OCI-LY7 (cell line): ENCODE data around the gene SHOX. TPM values are rescaled to one million over a fixed set of nuclear protein-coding genes. Genes with fewer than 3 reads are reported as not detected.
"Not testable (repeated sequence)": the region's sequence is repeated elsewhere in the genome, so short reads cannot be mapped to it uniquely, and the experiment has no call there.

ENCODE experiments used
- BruUV-seq: library from RNA; stranded (reverse); fragments of 400-500 nt; replicated peaks from 2 replicates; lab custom pipeline; 2021; lab: Mats Ljungman, UMichigan
- CTCF ChIA-PET: fragments of 300-600 bp; sonication (Branson Sonifier 250); formaldehyde crosslinking; loops from one replicate; lab custom pipeline; 2022; ENCODE audit warnings: antibody characterized with exemption; ENCODE audit not compliant: unreplicated experiment; lab: Charles Lee
- POLR2A ChIA-PET: fragments of 300-600 bp; sonication (Branson Sonifier 250); formaldehyde crosslinking; loops from one replicate; lab custom pipeline; 2022; ENCODE audit warnings: antibody characterized with exemption; lab: Charles Lee
- DNase-seq: peaks from one replicate; pipeline ENCODE4 v3.0.0-alpha.2; 2015; ENCODE audit warnings: low spot score
- H2AFZ ChIP-seq: fragments of 200-600 bp; sonication (generic), shearing (Covaris generic); 2 replicates; pipeline ENCODE4 v1.6.1; 2014; ENCODE audit warnings: mild to moderate bottlenecking, antibody characterized with exemption, low read length, moderate library complexity
- H3K27ac ChIP-seq: fragments of 200-600 bp; sonication (generic); 2 replicates; pipeline ENCODE4 v1.5.1; 2014; ENCODE audit warnings: mixed run types, low read depth, mild to moderate bottlenecking, moderate library complexity, low read length, inconsistent platforms; ENCODE audit not compliant: poor library complexity, severe bottlenecking
- H3K36me3 ChIP-seq: fragments of 200-600 bp; sonication (generic); 2 replicates; pipeline ENCODE4 v1.6.1; 2014; ENCODE audit warnings: mild to moderate bottlenecking, antibody characterized with exemption, low read length, moderate library complexity, mixed read lengths; ENCODE audit not compliant: insufficient read depth
- H3K4me1 ChIP-seq: fragments of 200-600 bp; sonication (generic); 2 replicates; pipeline ENCODE4 v1.5.1; 2014; ENCODE audit warnings: mild to moderate bottlenecking, low read length; ENCODE audit not compliant: insufficient read depth, poor library complexity, severe bottlenecking
- H3K4me2 ChIP-seq: fragments of 200-600 bp; sonication (generic); 2 replicates; pipeline ENCODE4 v1.6.1; 2014; ENCODE audit warnings: mild to moderate bottlenecking, low read length
- H3K4me3 ChIP-seq: fragments of 200-600 bp; sonication (generic); 2 replicates; pipeline ENCODE4 v1.5.1; 2014; ENCODE audit warnings: mild to moderate bottlenecking, low read depth, low read length; ENCODE audit not compliant: poor library complexity, severe bottlenecking
- H3K79me2 ChIP-seq: fragments of 200-600 bp; sonication (generic); 2 replicates; pipeline ENCODE4 v1.6.1; 2016; ENCODE audit warnings: low read depth, mild to moderate bottlenecking, low read length, moderate library complexity, mixed read lengths; ENCODE audit not compliant: insufficient read depth
- H3K9me2 ChIP-seq: fragments of 200-600 bp; sonication (generic); 2 replicates; pipeline ENCODE4 v1.6.1; 2016; ENCODE audit warnings: mild to moderate bottlenecking, low read length, mixed read lengths; ENCODE audit not compliant: insufficient read depth
- H3K9me3 ChIP-seq: fragments of 200-600 bp; sonication (generic); 2 replicates; pipeline ENCODE4 v1.6.1; 2014; ENCODE audit warnings: mild to moderate bottlenecking, mixed run types, low read length, mixed read lengths
- H4K20me1 ChIP-seq: fragments of 200-600 bp; sonication (generic); 2 replicates; pipeline ENCODE4 v1.6.1; 2014; ENCODE audit warnings: mild to moderate bottlenecking, antibody characterized with exemption, low read length, moderate library complexity, mixed read lengths; ENCODE audit not compliant: insufficient read depth
- CTCF ChIP-seq: fragments of 200-600 bp; sonication (generic); conservative IDR thresholded peaks from 2 replicates; pipeline ENCODE4 v1.5.1; 2014; ENCODE audit warnings: mild to moderate bottlenecking, antibody characterized with exemption, low read length, moderate library complexity, mixed read lengths
- EZH2phosphoT487 ChIP-seq: fragments of 200-600 bp; sonication (generic); IDR thresholded peaks from 2 replicates; pipeline ENCODE4 v1.6.1; 2018; ENCODE audit warnings: low read depth, borderline replicate concordance, mild to moderate bottlenecking, mixed run types, antibody characterized with exemption, low read length, moderate library complexity, mixed read lengths
- intact Hi-C: fragments of 100-400 bp; cut with micrococcal nuclease; formaldehyde crosslinking; loops from one replicate; pipeline ENCODE4 v1.10.0; 2022; ENCODE audit not compliant: unreplicated experiment
- total RNA-seq, 2 experiments: library from RNA; depleted of rRNA in 1 of 2; stranded (reverse); fragments of >200 nt in 1 of 2; shearing (Covaris generic) in 1 of 2; gene quantifications; 2 replicates each; pipeline ENCODE4 v1.2.3, GENCODE V29; 2014 to 2022

Gene SHOX
- total RNA-seq, 2 experiments from 2014 or later = not detected

GRCh38 chrX:650811-651210 lies 20.2 kb downstream of the SHOX start:
- DNase-seq = no peak
- H4K20me1 ChIP-seq = no peaks in the 10 kb centered on the region
- H3K9me3 ChIP-seq = no peaks in the 10 kb centered on the region
- no peak overlapping the region for H2AFZ ChIP-seq
- ChIA-PET CTCF (no interaction called here), POLR2A (no interaction called here)
- no peak overlapping the region for H3K4me2 ChIP-seq
- no peak for TF ChIP-seq CTCF
- no peak for TF ChIP-seq EZH2phosphoT487
- no TSS peak for BruUV-seq
- no peaks in the 10 kb centered on the region for H3K9me2 ChIP-seq
- H3K36me3 ChIP-seq = no peaks in the 10 kb centered on the region
- H3K4me1 ChIP-seq = no peaks in the 10 kb centered on the region
- H3K79me2 ChIP-seq = no peaks in the 10 kb centered on the region
- intact Hi-C loops = no loop called here
- H3K27ac ChIP-seq = no peak overlapping the region
- no peak overlapping the region for H3K4me3 ChIP-seq

GRCh38 chrX:651922-652321 lies 21.3 kb downstream of the SHOX start:
- intact Hi-C loops, H3K4me3 ChIP-seq, H3K4me1 ChIP-seq, CTCF ChIA-PET, H3K4me2 ChIP-seq, H3K9me2 ChIP-seq, DNase-seq, BruUV-seq, H3K9me3 ChIP-seq, H4K20me1 ChIP-seq, H3K27ac ChIP-seq, H3K36me3 ChIP-seq, H3K79me2 ChIP-seq, POLR2A ChIA-PET, H2AFZ ChIP-seq: not testable (repeated sequence)

- H3K4me2 ChIP-seq = no peak overlapping the region
- no peaks in the 10 kb centered on the region for H3K9me2 ChIP-seq
- H4K20me1 ChIP-seq = no peaks in the 10 kb centered on the region
- no peaks in the 10 kb centered on the region for H3K36me3 ChIP-seq
- H3K4me1 ChIP-seq = no peaks in the 10 kb centered on the region
- TF ChIP-seq EZH2phosphoT487 (no peak), CTCF (no peak)
- no TSS peak for BruUV-seq
- no peak for DNase-seq
- H2AFZ ChIP-seq = no peak overlapping the region
- ChIA-PET POLR2A (no interaction called here), CTCF (no interaction called here)
- H3K9me3 ChIP-seq = no peaks in the 10 kb centered on the region
- intact Hi-C loops = no loop called here
- H3K4me3 ChIP-seq = no peak overlapping the region
- no peak overlapping the region for H3K27ac ChIP-seq
- no peaks in the 10 kb centered on the region for H3K79me2 ChIP-seq
Measured at GRCh38 chrX:652341-652741, 21.8 kb downstream of the SHOX start.
